PC-3 (cell line): ENCODE measurements around the gene PDE2A.

Experiments
- EZH2 ChIP-seq: fragments of 300-600 bp; sonication (generic); IDR thresholded peaks from one replicate; pipeline ENCODE4 v1.6.1; 2017; ENCODE audit warnings: antibody characterized with exemption, mild to moderate bottlenecking, low read length; ENCODE audit not compliant: unreplicated experiment
- EZH2phosphoT487 ChIP-seq: fragments of 300-600 bp; sonication (generic); IDR thresholded peaks from 2 replicates; pipeline ENCODE4 v1.6.1; 2018; ENCODE audit warnings: mild to moderate bottlenecking, antibody characterized with exemption, low read length, borderline replicate concordance
- TF ChIP-seq, protein P1 (sequence below): fragments of 300-600 bp; sonication (generic); conservative IDR thresholded peaks from 2 replicates; pipeline ENCODE4 v1.5.1; 2017; ENCODE audit warnings: antibody characterized with exemption, low read depth, mild to moderate bottlenecking, low read length

GRCh38 chr11:72617080-72617762 lies 57.0 kb downstream of the PDE2A start:
- TF ChIP-seq, protein P1, sequence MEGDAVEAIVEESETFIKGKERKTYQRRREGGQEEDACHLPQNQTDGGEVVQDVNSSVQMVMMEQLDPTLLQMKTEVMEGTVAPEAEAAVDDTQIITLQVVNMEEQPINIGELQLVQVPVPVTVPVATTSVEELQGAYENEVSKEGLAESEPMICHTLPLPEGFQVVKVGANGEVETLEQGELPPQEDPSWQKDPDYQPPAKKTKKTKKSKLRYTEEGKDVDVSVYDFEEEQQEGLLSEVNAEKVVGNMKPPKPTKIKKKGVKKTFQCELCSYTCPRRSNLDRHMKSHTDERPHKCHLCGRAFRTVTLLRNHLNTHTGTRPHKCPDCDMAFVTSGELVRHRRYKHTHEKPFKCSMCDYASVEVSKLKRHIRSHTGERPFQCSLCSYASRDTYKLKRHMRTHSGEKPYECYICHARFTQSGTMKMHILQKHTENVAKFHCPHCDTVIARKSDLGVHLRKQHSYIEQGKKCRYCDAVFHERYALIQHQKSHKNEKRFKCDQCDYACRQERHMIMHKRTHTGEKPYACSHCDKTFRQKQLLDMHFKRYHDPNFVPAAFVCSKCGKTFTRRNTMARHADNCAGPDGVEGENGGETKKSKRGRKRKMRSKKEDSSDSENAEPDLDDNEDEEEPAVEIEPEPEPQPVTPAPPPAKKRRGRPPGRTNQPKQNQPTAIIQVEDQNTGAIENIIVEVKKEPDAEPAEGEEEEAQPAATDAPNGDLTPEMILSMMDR, result no peak
- TF ChIP-seq EZH2 (no peak), EZH2phosphoT487 (no peak)
